Skin epidermis (tissue), 12 donors: ENCODE results near the gene ENO3.
A peak's percentile ranks its signal among the peaks of the same experiment; 100 is the strongest.

Experiments used
- H3K27ac ChIP-seq, 21 experiments: fragments of 200-600 bp; sonication (generic) in 11 of 21; one replicate each; pipeline ENCODE4 v1.5.0; 2020; ENCODE audit warnings: mild to moderate bottlenecking in 3 of 21, inconsistent platforms in 2 of 21, moderate library complexity in 2 of 21
- H3K4me3 ChIP-seq, 7 experiments: fragments of 200-600 bp; sonication (generic) in 2 of 7; one replicate each; pipeline ENCODE4 v1.5.0; 2020; ENCODE audit warnings: inconsistent platforms in 2 of 7, mild to moderate bottlenecking in 2 of 7, moderate library complexity in 1 of 7

ENO3 gene

DNA sequence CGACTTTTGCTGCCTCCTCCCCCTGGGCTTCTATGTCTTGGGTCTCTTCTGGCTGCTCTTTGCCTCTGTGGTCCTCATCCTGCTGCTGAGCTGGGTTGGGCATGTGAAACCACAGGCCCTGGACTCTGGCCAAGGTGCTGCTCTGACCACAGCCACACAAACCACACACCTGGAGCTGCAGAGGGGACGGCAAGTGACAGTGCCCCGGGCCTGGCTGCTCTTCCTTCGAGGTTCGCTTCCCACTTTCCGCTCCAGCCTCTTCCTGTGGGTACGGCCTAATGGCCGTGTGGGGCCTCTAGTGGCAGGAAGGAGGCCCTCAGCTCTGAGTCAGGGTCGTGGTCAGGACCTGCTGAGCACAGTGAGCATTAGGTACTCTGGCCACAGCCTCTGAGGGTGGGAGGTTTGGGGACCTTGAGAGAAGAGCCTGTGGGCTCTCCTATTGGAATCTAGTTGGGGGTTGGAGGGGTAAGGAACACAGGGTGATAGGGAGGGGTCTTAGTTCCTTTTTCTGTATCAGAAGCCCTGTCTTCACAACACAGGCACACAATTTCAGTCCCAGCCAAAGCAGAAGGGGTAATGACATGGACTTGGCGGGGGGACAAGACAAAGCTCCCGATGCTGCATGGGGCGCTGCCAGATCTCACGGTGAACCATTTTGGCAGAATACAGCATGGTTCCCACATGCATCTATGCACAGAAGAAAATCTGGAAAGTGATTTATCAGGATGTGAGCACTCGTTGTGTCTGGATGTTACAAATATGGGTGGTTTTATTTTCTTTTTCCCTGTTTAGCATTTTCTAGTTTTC lies 16.5 kb upstream of the ENO3 start:
- Histone ChIP-seq H3K4me3 (no peak overlapping the region), H3K27ac (peak overlapping the region in 3 of 21 experiments; percentile 2 to 34 (median 8))

DNA sequence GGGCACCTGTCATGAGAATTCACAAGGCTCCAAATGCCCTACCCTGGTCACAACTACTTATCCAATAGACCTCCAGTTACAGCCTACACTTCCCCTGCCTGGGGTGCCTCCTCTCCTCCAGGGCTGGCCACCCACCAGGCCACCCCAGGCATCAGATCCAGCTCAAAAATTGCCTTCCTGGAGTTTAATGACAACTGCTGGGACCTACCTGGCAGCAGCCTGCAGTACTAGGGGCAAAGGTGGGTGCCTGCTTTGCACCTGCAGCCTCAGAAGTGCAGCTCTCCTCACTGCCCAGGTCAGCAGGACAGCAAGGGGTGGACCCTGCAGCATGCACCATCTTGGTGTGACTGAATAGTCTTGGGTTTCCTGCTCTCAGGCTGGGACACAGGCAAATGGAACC lies 15.3 kb upstream of the ENO3 start:
- Histone ChIP-seq H3K27ac (peak overlapping the region in 10 of 21 experiments; percentile 1 to 52 (median 30)), H3K4me3 (no peak overlapping the region)

DNA sequence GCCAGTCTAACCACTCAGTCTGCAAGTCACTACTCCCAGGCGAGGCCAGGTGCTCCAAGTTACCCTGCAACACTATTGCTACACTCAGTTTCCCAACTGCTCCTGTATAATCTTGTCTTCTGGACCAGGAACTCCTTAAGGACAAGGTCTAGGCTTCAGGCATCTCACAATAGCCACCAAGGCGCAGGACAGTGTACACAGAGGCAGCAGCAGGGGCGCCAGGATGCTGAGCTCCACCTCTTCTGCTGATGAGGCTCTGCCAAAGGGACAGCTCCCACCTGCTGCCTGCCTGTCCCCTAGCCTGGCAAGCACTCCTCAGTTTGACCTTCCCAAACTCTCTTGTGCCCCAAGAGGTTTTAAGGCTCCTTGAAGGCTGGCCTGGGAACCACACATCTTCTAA lies 14.5 kb upstream of the ENO3 start:
- peak overlapping the region in 6 of 21 experiments; percentile 24 to 58 (median 43) for H3K27ac ChIP-seq

DNA sequence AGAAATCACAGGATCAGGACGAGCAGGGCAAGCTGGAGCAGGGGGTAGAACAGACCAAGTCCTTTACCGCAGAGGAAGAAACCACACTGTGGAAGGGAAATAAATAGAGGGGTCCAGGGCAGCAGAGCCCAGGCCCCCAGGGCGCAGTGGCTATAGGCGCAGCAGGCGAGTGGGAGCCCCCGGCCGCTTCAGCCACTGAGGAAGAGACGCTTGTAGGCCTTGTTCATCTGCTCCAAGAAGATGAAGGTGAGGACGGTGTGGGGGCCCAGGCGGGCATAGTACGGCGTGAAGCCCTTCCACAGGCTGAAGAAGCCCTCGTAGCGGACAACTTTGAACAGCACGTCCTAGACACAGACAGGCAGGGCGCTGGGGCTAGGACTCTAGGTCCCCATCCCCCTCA lies 13.4 kb upstream of the ENO3 start:
- H3K4me3 ChIP-seq, result no peak overlapping the region
- peak overlapping the region in 1 of 21 experiments; percentile 95 for H3K27ac ChIP-seq

More for the DNA sequence above, 14.5 kb upstream of the ENO3 start:
- no peak overlapping the region for H3K4me3 ChIP-seq

DNA sequence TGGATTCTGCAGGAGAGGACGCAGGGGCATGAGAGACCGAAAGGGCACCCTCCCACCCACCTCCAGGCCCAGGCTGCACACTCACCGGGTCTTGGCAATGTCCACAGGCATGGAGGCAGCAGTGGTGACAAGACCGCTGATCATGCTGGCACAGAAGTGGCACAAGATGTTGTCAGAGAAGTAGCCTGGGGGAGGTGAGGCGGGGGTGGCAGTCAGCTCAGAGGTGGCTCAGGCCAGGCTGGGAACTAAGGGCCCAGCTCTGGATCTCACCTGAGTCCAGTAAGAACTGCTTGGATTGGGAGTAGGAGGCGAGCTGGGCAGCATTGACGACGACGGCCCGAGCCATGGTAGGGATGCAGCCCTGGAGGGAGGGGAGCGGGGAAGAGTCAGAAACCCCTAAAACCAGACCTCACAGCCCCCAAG lies 12.8 kb upstream of the ENO3 start:
- Histone ChIP-seq H3K4me3 (peak overlapping the region in 1 of 7 experiments; percentile 77), H3K27ac (peak overlapping the region in 8 of 21 experiments; percentile 87 to 100 (median 94))

DNA sequence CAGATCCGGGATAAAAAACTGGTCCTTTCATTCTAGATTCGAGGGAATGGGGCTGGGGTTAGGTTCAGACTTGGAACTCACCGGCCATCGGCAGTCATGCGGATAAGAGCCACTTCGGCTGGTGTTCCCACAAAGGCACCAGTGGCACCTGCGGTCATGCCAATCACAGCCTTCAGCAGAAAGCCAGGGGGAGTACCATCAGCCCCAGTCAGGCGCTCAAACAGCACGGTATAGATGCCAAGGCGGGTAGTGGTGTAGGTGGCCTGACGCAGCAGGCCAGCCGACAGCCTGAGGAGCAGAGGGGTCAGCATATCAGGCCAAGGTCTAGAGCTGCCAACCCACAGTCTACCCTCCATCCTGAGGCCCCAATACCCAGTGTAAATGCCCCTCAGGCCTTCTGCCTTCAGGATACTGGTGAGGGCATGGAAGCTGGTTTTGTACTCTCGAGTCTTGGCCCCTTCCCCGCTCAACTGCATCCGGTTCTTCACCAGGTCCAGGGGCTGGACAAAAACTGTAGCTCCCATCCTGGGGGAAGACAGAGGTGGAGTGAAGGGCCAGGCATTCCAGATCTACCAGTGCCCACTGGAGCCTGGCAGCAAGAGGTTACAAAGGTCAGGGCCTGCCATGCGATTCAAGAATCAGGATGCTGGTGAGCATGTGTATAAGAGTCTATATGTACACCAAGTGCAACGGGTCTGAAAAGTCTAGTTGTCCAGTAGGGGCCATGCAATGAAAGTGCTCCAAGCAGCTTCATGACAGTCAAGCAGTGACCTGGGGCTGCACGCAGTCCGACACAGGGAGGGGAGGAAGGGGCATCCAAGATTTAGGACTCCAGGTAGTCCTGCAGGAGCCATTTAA lies 12.0 kb upstream of the ENO3 start:
- H3K4me3 ChIP-seq, result peak overlapping the region; percentile 42 to 89 (median 77)

DNA sequence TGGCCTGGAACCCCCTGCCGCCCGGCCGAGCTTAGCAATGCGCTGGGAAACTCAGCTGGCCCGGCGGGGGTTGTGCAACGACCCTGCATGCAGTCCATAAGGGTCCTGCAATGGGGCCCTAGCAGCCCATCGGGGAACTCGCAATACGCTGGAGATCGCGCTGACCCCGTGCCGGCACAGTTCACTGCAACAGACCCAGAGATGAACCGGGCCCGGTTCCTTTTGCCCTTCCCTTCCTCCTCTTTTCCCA lies 11.4 kb upstream of the ENO3 start:
- H3K4me3 ChIP-seq, result peak overlapping the region; percentile 42 to 89 (median 77)
- peak overlapping the region; percentile 68 to 100 (median 96) for H3K27ac ChIP-seq

More for the DNA sequence above, 12.0 kb upstream of the ENO3 start:
- H3K27ac ChIP-seq, result peak overlapping the region; percentile 68 to 100 (median 96)

DNA sequence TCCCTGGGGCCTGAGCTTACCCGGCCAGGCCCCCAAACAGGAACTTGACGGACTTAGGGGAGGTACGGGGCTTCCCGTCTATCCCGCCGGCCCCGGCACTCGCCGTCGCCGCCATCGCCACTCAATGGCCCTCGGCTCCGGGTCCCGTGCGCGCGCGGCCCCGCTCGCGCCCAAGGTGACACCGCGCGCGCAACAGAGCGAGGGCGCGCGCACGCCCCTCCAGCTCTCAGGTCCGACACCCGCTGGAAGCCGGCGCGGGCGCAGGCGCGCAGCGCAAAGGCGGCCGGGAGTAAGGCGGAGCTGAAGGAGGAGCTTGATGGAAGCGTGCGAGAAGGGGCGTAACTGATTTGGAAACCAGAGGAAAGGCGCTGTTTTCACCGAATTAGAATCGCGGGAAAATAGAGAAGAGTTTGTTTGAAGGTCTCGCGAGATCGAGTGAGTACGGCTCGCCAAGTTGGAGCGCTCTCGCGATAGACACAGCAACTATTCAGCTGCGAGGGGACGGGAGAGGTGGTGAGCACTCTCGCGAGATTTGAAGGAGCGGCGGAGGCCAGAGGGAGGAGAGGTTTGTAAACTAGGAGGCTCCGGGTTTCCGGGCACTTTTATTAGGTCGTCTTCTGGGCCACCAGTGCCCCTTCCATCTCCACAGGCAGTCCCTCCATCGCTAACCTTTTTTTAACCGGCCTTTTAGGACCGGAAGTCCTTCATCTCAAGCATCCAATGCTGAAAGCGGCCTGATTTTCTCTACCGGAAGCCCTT lies 10.9 kb upstream of the ENO3 start, which contains the start of the genes RNF167 and SLC25A11:
TSS of gene RNF167 (plus strand) at position 473 of the 759 bp plus-strand sequence. CDS start 642 bp downstream, outside the sequence.
TSS of gene SLC25A11 (minus strand) at position 251 of the 759 bp plus-strand sequence. CDS start at position 115, 136 bp downstream.
- H3K4me3 ChIP-seq, result peak within 1 kb of the TSS; percentile 42 to 89 (median 77)
- peak within 1 kb of the TSS; percentile 68 to 100 (median 96) for H3K27ac ChIP-seq

DNA sequence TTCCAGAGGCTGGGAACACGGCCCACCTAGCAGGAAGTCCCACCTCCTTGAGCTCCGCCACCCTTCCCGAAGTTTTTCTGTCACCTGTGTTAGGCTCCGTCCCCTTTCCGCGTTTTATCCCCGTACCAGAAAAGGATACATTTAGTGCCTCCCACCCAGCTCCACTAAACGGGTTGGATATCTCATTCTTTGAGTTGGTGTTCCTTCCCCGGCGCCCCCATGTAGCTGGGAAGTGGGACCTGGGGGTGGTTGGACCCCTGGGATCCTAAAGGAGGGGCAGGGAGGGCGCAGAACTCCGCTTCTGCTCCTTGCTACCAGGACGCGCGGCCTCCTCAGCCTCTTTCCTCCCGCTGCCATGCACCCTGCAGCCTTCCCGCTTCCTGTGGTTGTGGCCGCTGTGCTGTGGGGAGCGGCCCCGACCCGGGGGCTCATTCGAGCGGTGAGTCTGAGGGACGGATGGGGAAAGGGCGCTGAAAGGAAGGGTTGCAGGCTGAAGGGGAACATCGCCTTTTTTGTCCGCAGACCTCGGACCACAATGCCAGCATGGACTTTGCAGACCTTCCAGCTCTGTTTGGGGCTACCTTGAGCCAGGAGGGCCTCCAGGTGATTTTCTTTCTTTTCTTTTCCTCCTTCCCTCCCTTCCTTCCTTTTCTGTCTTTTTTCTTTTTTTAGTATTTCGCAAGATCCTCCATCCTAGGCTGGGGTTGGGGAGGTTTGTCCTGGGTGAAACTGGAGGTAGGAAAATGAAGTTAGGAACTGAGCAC lies 10.2 kb upstream of the ENO3 start:
- H3K4me3 ChIP-seq, result peak overlapping the region; percentile 42 to 89 (median 77)
- peak overlapping the region; percentile 50 to 100 (median 96) for H3K27ac ChIP-seq

DNA sequence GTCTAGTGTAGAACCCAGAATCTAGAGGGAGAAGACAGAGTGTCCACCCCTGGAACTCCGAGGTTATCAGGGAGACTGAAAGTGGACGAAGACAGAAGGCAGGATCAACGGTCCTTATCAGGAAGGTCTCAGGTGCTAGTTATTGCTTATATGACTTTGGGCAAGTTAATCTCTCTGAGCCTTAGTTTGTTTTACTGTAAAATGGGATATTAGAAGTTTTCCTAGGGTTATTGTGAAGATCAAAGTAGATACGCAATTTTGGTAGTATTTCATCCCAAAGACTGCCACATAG lies 9.7 kb upstream of the ENO3 start:
- Histone ChIP-seq H3K27ac (peak overlapping the region in 19 of 21 experiments; percentile 87 to 100 (median 97)), H3K4me3 (peak overlapping the region; percentile 42 to 89 (median 77))

DNA sequence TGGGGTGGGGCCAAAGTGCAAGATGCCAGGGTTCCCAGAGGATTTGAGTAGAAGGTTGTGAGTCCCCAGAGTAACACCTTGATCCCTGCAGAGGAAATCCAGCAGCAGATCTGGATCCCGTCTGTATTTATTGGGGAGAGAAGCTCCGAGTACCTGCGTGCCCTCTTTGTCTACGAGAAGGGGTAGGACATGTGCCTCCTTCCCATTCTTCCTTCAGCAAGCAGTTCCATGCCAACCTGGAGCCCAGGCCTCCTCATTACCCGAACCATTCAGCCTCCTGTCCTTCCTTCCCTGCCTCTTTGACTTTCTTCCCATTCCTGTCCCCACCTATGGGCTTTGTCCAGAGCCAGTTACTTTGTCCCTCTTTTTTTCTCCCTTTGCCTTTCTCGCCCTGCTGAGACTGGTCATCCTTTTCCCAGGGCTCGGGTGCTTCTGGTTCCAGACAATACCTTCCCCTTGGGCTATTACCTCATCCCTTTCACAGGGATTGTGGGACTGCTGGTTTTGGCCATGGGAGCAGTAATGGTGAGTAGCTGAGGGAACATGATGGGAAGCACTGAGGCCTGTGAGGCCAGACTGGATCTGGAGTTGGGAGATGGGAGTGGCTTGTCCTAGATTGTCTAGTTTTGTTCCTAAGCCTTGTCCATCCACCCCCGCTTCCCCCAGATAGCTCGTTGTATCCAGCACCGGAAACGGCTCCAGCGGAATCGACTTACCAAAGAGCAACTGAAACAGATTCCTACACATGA lies 8.0 kb upstream of the ENO3 start:
- peak overlapping the region in 11 of 21 experiments; percentile 7 to 100 (median 99) for H3K27ac ChIP-seq
- no peak overlapping the region for H3K4me3 ChIP-seq

DNA sequence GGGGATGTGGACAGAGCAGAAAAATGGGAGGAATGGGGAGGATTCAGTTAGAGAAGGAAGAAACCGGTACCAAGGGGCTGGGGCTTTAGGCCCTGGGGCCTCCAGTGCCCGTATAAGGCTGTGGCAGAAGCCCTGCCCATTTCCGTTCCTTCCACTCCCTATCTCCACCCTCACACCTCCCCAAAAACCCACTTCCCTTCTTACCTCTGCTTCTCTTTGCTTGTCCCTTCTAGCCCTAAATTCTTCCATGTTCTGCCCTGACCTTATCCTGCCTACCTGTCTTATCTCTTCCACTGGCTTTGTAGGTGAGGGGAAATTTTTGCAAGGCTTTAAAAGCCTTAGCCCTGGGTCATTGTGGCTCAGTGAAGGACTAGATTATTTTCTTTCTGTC lies 6.8 kb upstream of the ENO3 start:
- H3K27ac ChIP-seq, result peak overlapping the region in 20 of 21 experiments; percentile 7 to 100 (median 98)

DNA sequence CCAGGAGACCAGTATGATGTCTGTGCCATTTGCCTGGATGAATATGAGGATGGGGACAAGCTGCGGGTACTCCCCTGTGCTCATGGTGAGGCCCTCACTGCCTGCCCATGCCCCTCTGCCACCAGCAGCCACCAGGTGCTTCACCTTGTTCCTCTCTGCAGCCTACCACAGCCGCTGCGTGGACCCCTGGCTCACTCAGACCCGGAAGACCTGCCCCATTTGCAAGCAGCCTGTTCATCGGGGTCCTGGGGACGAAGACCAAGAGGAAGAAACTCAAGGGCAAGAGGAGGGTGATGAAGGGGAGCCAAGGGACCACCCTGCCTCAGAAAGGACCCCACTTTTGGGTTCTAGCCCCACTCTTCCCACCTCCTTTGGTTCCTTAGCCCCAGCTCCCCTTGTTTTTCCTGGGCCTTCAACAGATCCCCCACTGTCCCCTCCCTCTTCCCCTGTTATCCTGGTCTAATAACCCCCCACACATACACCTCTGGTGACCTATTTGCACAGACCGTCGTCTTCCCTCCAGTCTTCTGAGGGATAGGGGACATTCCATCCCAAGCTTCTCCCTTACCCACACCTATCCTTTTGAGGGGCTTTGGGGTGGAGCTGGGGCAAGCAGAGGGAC lies 6.3 kb upstream of the ENO3 start:
- H3K27ac ChIP-seq, result peak overlapping the region in 20 of 21 experiments; percentile 7 to 100 (median 98)
- H3K4me3 ChIP-seq, result peak overlapping the region in 5 of 7 experiments; percentile 2 to 100 (median 99)

More for the DNA sequence above, 6.8 kb upstream of the ENO3 start:
- peak overlapping the region in 3 of 7 experiments; percentile 9 to 100 (median 99) for H3K4me3 ChIP-seq

DNA sequence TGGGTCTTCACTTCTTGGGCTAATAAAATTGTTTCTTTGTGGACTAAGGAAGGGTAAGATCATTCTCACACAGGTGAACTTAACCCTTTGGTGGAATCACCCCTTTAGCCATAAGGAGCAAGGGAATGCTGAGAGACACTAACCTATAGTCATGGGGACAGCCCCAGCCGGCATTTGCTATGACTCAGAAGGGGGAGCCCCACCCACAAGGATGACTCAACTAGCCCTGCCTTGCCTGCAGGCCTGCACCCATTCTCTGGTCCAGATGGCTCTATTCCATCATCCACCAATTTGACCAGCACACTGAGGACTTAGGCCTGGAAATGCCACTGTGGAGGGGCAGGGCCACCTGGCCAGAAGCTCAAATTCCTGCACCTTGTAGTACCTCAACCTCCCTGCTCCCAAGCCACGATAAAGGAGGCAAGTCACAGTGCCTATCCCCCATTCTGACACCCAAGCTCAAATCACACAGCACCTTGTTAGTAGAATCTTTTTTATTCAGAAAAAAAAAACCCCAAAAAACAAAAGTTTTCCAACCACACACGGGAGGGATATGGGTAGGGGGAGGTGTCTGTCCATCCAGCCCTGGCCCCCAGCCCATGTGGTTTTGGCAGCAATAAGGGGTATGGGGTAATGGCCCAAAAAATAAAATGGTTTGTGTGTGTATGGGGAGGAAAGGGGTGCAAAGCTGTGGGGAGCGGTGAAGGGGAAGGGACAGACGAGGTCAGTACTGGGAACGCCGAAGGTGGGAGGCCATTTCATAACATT lies 5.6 kb upstream of the ENO3 start:
- H3K27ac ChIP-seq, result peak overlapping the region in 20 of 21 experiments; percentile 45 to 100 (median 98)
- H3K4me3 ChIP-seq, result peak overlapping the region in 6 of 7 experiments; percentile 91 to 100 (median 99)

DNA sequence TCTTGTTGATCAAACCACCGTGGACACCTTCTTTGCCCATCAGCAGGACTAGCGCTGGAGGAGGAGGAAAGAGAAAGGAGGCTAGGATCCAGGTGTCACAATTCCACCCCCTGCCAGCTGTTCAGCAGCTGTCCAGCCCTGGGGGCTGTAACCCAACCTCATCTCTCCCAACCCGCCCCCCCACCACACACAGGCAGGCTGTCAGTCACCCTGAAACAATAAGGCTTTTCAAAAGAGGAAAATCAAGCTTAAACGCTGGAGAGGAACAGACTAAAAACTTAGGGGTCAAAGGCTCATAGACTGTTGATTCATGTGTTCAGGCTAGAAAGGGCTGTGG lies 5.0 kb upstream of the ENO3 start:
- peak overlapping the region in 20 of 21 experiments; percentile 45 to 100 (median 98) for H3K27ac ChIP-seq
- peak overlapping the region; percentile 91 to 100 (median 99) for H3K4me3 ChIP-seq

DNA sequence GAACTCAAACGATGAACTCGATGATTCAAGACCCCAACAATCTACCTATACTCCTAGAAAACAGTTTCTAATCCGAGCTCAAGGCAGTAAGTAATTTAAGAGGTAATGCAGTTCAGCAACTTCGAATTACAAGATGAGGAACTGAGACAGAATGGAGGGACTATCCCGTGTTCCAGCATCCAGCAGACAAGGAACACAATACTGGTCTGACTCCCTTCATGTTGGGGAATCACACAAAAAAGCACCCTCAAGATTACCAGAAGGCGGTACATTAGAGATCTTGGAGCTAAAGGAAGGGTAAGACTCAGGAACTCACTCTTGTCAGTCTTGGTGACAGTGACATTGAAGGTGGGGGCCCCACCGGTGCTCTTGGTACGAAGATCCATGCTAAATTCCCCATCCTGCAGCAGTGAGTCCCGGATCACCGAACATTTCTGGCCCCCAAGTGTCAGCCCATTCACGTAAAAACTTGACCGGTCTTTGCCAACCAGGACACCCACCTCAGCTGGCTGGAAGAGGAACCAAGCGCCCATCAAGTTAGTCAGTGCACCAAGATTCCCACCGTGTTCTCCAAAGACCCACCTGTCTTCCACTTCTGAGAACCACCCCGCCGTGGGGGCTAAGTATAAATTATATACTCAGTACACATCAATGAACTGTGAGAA lies 4.5 kb upstream of the ENO3 start:
- Histone ChIP-seq H3K4me3 (peak overlapping the region; percentile 91 to 100 (median 99)), H3K27ac (peak overlapping the region in 19 of 21 experiments; percentile 90 to 100 (median 99))
